ENCODE results near the gene NLRP1.

Gene NLRP1

GRCh38 chr17:5624211-5624610 is 39.9 kb upstream of the NLRP1 start:
- no peak for TF ChIP-seq CTCF (IDR thresholded peaks at IDR 0.05)
- Histone ChIP-seq H3K4me1 (ENCODE audit: control insufficient read depth in 1 of 2, insufficient read depth in 1 of 2, low read depth in 1 of 2, low read length in 1 of 2) (no peaks in the 10 kb centered on the region), H3K4me3 (ENCODE audit: low read depth in 1 of 2, low read length in 1 of 2) (no peak overlapping the region)

DNA sequence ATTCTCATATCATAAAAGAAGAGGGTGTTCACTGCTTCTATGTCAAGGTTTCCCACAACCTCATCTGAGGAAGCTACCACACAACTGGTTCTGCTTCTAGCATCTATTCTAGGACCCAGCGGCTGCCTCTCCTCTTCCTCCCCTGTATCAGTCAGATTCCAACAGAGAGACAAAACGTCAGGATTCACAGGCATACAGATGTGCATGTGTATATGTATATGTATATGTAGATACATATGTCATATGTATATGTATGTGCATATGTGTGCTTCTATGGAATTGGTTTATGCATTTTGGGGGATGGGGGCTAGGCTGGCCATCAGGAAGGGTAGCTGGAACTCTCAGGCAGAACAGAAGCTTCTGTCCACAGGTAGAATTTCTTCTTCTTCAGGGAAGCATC is 37.4 kb upstream of the NLRP1 start:
- no peaks in the 10 kb centered on the region for H3K36me3 ChIP-seq
- no peak overlapping the region for H3K27ac ChIP-seq
- no peaks in the 10 kb centered on the region for H3K9me3 ChIP-seq
- no peak for TF ChIP-seq CTCF (IDR thresholded peaks at IDR 0.05)
- peaks cover 0 to 3% of the 10 kb centered on the region in 2 experiments for H3K4me1 ChIP-seq (ENCODE audit: control insufficient read depth in 1 of 2, insufficient read depth in 1 of 2, low read depth in 1 of 2, low read length in 1 of 2)
- H3K27me3 ChIP-seq, result peaks cover 77% of the 10 kb centered on the region
- H3K4me3 ChIP-seq (ENCODE audit: low read depth in 1 of 2, low read length in 1 of 2), result no peak overlapping the region

More at GRCh38 chr17:5624211-5624610, 39.9 kb upstream of the NLRP1 start:
- no peaks in the 10 kb centered on the region for H3K9me3 ChIP-seq
- no peaks in the 10 kb centered on the region for H3K36me3 ChIP-seq
- no peak overlapping the region for H3K27ac ChIP-seq
- H3K27me3 ChIP-seq, result peaks cover 58% of the 10 kb centered on the region

GRCh38 chr17:5621026-5621425 is 36.7 kb upstream of the NLRP1 start:
- no peak for TF ChIP-seq CTCF (IDR thresholded peaks at IDR 0.05)
- Histone ChIP-seq H3K27ac (no peak overlapping the region), H3K4me1 (ENCODE audit: control insufficient read depth in 1 of 2, insufficient read depth in 1 of 2, low read depth in 1 of 2, low read length in 1 of 2) (peaks cover 0 to 3% of the 10 kb centered on the region in 2 experiments), H3K36me3 (no peaks in the 10 kb centered on the region), H3K4me3 (ENCODE audit: low read depth in 1 of 2, low read length in 1 of 2) (no peak overlapping the region), H3K27me3 (peaks cover 84% of the 10 kb centered on the region), H3K9me3 (no peaks in the 10 kb centered on the region)

- Histone ChIP-seq H3K4me1 (ENCODE audit: control insufficient read depth in 1 of 2, insufficient read depth in 1 of 2, low read depth in 1 of 2, low read length in 1 of 2) (peaks cover 0 to 3% of the 10 kb centered on the region in 2 experiments), H3K27ac (no peak overlapping the region), H3K27me3 (peaks cover 77% of the 10 kb centered on the region), H3K9me3 (no peaks in the 10 kb centered on the region), H3K36me3 (no peaks in the 10 kb centered on the region), H3K4me3 (ENCODE audit: low read depth in 1 of 2, low read length in 1 of 2) (no peak overlapping the region)
- no peak for TF ChIP-seq CTCF (IDR thresholded peaks at IDR 0.05)
These were observed 34.9 kb upstream of the NLRP1 start for GRCh38 chr17:5619088-5619740.

DNA sequence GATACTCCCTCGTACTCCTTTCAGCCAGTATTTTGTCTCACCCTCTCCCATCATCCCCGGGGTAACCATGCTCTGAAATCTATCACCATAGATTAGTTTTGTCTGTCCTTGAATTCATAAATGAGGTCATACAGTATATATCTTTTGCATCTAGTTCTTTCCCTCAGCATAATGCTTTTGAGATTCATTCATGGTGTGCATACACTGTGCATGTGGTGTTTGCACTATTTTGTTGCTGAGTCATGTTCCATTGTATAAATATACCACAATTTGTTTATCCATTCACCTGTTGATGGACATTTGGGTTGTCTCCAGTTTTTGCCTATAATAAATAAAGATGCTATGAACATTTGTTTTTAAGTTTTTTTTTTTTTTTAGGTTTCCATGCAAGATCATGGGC is 34.2 kb upstream of the NLRP1 start:
- no peak overlapping the region for H3K27ac ChIP-seq
- H3K4me3 ChIP-seq (ENCODE audit: low read depth in 1 of 2, low read length in 1 of 2), result no peak overlapping the region
- peaks cover 76% of the 10 kb centered on the region for H3K27me3 ChIP-seq
- H3K9me3 ChIP-seq, result no peaks in the 10 kb centered on the region
- no peaks in the 10 kb centered on the region for H3K36me3 ChIP-seq
- TF ChIP-seq CTCF (IDR thresholded peaks at IDR 0.05), result no peak
- peaks cover 0 to 3% of the 10 kb centered on the region in 2 experiments for H3K4me1 ChIP-seq (ENCODE audit: control insufficient read depth in 1 of 2, insufficient read depth in 1 of 2, low read depth in 1 of 2, low read length in 1 of 2)
